ENCODE data around the gene DDX23. TPM values are rescaled to one million over a fixed set of nuclear protein-coding genes. Genes with fewer than 3 reads are reported as not detected.

DDX23 gene
- total RNA-seq, 2 experiments from 2014 or later = 69.4 to 76.5 TPM

DNA sequence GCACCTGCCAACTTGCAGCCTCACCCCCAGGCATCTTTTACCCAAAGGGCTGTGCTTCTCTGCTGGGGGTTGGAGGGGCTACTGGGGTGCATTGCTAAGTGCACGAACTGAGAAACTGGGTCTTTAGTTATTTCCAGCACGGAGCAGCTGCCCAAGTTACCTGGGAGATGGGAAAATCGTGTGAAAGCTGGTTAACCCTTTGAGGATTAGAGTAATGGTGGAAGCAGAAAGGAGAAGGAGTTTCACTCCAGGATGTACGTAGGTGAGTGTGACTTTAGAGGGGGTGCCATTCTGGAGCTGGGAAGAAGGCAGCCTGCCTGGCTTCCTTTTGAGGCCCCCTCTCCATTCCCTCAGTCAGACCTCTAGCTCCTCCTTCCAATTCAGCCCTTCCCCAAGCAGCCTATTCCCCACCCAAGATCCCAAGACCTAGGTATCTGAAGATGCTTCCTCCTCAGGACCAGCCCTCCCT is 62.1 kb downstream of the DDX23 start:
- Mint-ChIP-seq H3K36me3 (ENCODE audit: low read depth) (no peaks in the 10 kb centered on the region), H3K27me3 (peaks cover 55% of the 10 kb centered on the region), H3K9me3 (no peaks in the 10 kb centered on the region), H3K4me3 (peak overlapping the region; percentile 54), H3K4me1 (ENCODE audit: low read depth) (peaks cover 4% of the 10 kb centered on the region), H3K27ac (no peak overlapping the region)
- H3K4me3 ChIP-seq (ENCODE audit: low read length) = no peak overlapping the region
- intact Hi-C loops (cut with DNase I, micrococcal nuclease) = loop anchor here in 1 of 2 experiments (10.0 kb wide), 1 partner anchor 245 kb away; no protein-coding TSS in a partner anchor
- ChIA-PET CTCF (no interaction called here), POLR2A (interaction anchor here (0.5 kb wide), 1 partner anchor 108 kb away, joined by 3 read pairs; the partner anchor contains the start of gene KANSL2)
- H3K4me1 ChIP-seq (ENCODE audit: insufficient read depth, low read length) = peaks cover 16% of the 10 kb centered on the region
- no peak for TF ChIP-seq CTCF (IDR thresholded peaks at IDR 0.05)
- H3K36me3 ChIP-seq (ENCODE audit: insufficient read depth, low read length) = no peaks in the 10 kb centered on the region
- peaks cover 32 to 34% of the 10 kb centered on the region in 2 experiments for H3K27me3 ChIP-seq (ENCODE audit: control insufficient read depth in 1 of 2, insufficient read depth in 2 of 2, low read length in 2 of 2)
- ATAC-seq (ENCODE audit: poor library complexity) = no peak
- DNase-seq = no peak
- no peaks in the 10 kb centered on the region for H3K9me3 ChIP-seq (ENCODE audit: control insufficient read depth in 1 of 2, insufficient read depth in 1 of 2, low read length in 2 of 2)
- no peak overlapping the region for H3K27ac ChIP-seq (ENCODE audit: low read depth in 1 of 2, low read length in 2 of 2)

DNA sequence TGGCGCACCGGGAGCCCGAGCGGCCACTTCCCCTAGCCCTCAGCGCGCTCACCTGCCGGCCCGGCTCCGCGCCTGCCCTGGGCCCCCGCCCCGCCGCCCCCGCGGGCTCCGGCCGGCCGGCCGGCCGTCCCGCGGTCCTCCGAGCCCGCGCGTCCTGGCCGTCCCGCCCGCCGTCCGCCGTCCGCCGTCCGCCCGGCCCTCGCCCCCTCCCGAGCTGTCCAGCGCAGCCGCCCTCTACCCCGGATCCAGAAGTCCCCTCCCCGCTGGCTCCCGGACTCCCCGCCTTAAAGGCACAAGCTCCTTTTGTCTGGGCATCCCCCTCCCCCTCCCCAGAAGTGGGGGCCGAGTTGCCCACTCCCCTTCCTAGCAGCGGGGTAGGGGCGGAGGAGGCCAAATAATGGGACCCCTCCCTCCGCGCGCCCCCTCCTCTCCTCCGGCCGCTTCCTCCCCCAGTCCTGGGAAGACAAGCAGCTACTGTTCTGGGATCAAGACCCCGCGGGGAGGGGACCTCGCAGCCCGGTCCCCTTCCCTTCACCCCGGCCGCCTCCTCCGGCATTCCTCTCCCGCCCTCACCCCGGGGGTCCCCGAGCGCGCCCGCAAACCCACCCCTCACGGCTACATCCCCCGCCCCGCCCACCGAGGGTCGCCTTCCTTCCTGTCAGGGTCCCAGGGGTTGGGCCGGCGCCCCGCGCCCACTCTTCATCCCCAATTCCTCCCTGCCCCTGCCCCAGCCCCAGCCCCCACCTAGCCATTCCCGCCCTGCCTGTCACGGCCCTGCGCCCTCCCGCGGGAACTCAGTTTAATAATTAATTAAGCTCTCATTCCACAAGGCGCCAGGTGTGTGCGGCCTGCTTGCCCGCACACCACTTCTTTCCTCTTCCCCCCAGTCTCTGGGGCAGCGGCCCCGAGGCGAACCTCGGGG is 62.8 kb downstream of the DDX23 start, which contains the start of gene ADCY6:
Gene ADCY6 (minus strand): TSS at position 236 of the 922 bp plus-strand sequence. CDS start 5,655 bp downstream, outside the sequence.
- Mint-ChIP-seq H3K27ac (no peak within 1 kb of the TSS), H3K4me1 (ENCODE audit: low read depth) (peaks cover 4% of the 10 kb centered on the region), H3K4me3 (peak within 1 kb of the TSS; percentile 77), H3K9me3 (no peaks in the 10 kb centered on the region), H3K27me3 (peaks cover 56% of the 10 kb centered on the region), H3K36me3 (ENCODE audit: low read depth) (no peaks in the 10 kb centered on the region)
- peaks cover 33 to 34% of the 10 kb centered on the region in 2 experiments for H3K27me3 ChIP-seq (ENCODE audit: control insufficient read depth in 1 of 2, insufficient read depth in 2 of 2, low read length in 2 of 2)
- no peaks in the 10 kb centered on the region for H3K9me3 ChIP-seq (ENCODE audit: control insufficient read depth in 1 of 2, insufficient read depth in 1 of 2, low read length in 2 of 2)
- CTCF ChIA-PET = interaction anchor here (0.7 kb wide), 1 partner anchor 36 kb away, joined by 4 read pairs; no protein-coding TSS in a partner anchor
- H3K4me1 ChIP-seq (ENCODE audit: insufficient read depth, low read length) = peaks cover 16% of the 10 kb centered on the region
- H3K36me3 ChIP-seq (ENCODE audit: insufficient read depth, low read length) = no peaks in the 10 kb centered on the region
- H3K27ac ChIP-seq (ENCODE audit: low read depth in 1 of 2, low read length in 2 of 2) = no peak within 1 kb of the TSS
- DNase-seq = peak in 1 of 14 experiments; percentile 9
- peak within 1 kb of the TSS; percentile 43 for H3K4me3 ChIP-seq (ENCODE audit: low read length)
- ATAC-seq (ENCODE audit: poor library complexity) = no peak
- POLR2A ChIA-PET = interaction anchor here (0.6 kb wide), 1 partner anchor 26 kb away, joined by 5 read pairs; no protein-coding TSS in a partner anchor
- no peak for TF ChIP-seq CTCF (IDR thresholded peaks at IDR 0.05)
- intact Hi-C loops (cut with DNase I, micrococcal nuclease) = no loop called here

DNA sequence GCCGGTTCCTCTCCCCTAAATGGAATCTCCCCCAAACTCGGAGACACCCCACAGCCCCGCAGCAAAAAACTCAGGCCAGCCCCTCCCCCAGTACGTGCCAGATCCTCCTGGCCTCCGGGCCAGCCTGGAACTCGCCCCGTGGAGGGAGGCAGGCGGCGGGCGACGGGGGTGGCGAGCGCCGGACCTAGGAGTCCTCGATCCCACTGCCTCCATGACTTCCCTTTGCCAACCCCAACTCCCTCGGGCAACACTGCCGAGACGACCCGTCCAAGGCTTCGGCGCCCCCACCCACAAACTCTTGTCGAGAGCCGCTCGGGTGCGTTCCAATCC is 63.5 kb downstream of the DDX23 start:
- no peaks in the 10 kb centered on the region for H3K36me3 Mint-ChIP-seq (ENCODE audit: low read depth)
- peaks cover 16% of the 10 kb centered on the region for H3K4me1 ChIP-seq (ENCODE audit: insufficient read depth, low read length)
- no peaks in the 10 kb centered on the region for H3K9me3 Mint-ChIP-seq
- intact Hi-C loops (cut with DNase I, micrococcal nuclease) = no loop called here
- ChIA-PET POLR2A (interaction anchor here (0.6 kb wide), 1 partner anchor 25 kb away, joined by 5 read pairs; no protein-coding TSS in a partner anchor), CTCF (no interaction called here)
- peak overlapping the region; percentile 40 for H3K4me3 Mint-ChIP-seq
- H3K9me3 ChIP-seq (ENCODE audit: control insufficient read depth in 1 of 2, insufficient read depth in 1 of 2, low read length in 2 of 2) = no peaks in the 10 kb centered on the region
- no peak overlapping the region for H3K27ac ChIP-seq (ENCODE audit: low read depth in 1 of 2, low read length in 2 of 2)
- peaks cover 33 to 34% of the 10 kb centered on the region in 2 experiments for H3K27me3 ChIP-seq (ENCODE audit: control insufficient read depth in 1 of 2, insufficient read depth in 2 of 2, low read length in 2 of 2)
- no peak overlapping the region for H3K27ac Mint-ChIP-seq
- peaks cover 56% of the 10 kb centered on the region for H3K27me3 Mint-ChIP-seq
- DNase-seq = no peak
- peak overlapping the region; percentile 34 for H3K4me3 ChIP-seq (ENCODE audit: low read length)
- no peak for ATAC-seq (ENCODE audit: poor library complexity)
- TF ChIP-seq CTCF (IDR thresholded peaks at IDR 0.05) = no peak
- H3K36me3 ChIP-seq (ENCODE audit: insufficient read depth, low read length) = no peaks in the 10 kb centered on the region
- peaks cover 4% of the 10 kb centered on the region for H3K4me1 Mint-ChIP-seq (ENCODE audit: low read depth)
